ENCODE measurements around the gene ASXL2. TPM values are rescaled to one million over a fixed set of nuclear protein-coding genes. Genes with fewer than 3 reads are reported as not detected.

The ASXL2 gene
- total and polyA plus RNA-seq, 2 of the 13 experiments (the other 11 are each of a cell fraction or from before 2014, with no cell fraction given): 12.1 to 19.2 TPM

DNA sequence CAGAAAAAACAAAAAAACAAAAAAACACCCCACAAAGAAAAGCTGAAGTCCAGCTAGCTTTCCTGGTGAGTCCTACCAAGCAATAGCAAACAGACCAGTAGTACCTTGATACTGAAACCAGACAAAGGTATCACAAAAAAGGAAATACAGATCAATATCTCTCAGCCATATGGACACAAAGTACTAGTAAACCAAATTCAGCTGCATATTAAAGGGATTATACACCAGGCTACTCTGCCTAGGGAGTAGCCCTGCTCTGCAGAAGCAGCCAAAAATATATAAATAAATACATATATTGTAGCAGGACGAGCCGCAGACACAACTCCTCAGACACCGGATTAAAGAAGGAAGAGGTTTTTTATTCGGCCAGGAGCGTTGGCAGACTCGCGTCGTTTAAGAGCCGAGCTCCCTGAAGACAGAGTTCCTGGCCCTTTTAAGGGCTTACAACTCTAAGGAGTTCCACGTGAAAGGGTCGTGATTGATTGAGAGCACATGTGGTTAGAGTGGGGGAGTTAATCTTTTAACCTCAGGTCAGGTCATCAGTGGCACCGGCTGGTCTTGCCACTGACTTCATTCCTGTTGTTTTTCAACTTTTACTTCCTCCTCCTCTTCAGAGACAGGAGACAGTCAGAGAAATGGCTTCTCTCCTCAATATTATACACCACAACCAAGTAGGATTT is 166.5 kb downstream of the ASXL2 start:
- no peak overlapping the region for H2AFZ ChIP-seq (ENCODE audit: low read length)
- ChIA-PET CTCF (ENCODE audit: low intra/inter-chr PET ratio, low total read pairs) (no interaction called here), POLR2A (no interaction called here)
- TF ChIP-seq ZNF441 (CRISPR knock-in tag; IDR thresholded peaks at IDR 0.05; ENCODE audit: borderline replicate concordance) (0 out of 2 replicates have a peak, but pooled peaks have one; percentile 36), PPARG (CRISPR knock-in tag; conservative IDR thresholded peaks at IDR 0.05) (no peak), ZNF331 (CRISPR knock-in tag; IDR thresholded peaks at IDR 0.05) (no peak), HNRNPUL1 (IDR thresholded peaks at IDR 0.05; ENCODE audit: low read depth, low read length) (no peak), ZNF780A (CRISPR knock-in tag; IDR thresholded peaks at IDR 0.05) (no peak), ELF3 (CRISPR knock-in tag; IDR thresholded peaks at IDR 0.05) (peak; percentile 93), ZNF264 (CRISPR knock-in tag; IDR thresholded peaks at IDR 0.05) (0 out of 2 replicates have a peak, but pooled peaks have one; percentile 19), ZNF432 (CRISPR knock-in tag; IDR thresholded peaks at IDR 0.05; ENCODE audit: borderline replicate concordance) (no peak), NR2F6 (IDR thresholded peaks at IDR 0.05) (0 out of 2 replicates have a peak, but pooled peaks have one; percentile 19), NR2F6 (CRISPR knock-in tag; IDR thresholded peaks at IDR 0.05) (no peak), RARA (CRISPR knock-in tag; IDR thresholded peaks at IDR 0.05) (peak; percentile 42), MAFG (CRISPR knock-in tag; IDR thresholded peaks at IDR 0.05) (no peak), ZNF274 (CRISPR knock-in tag; IDR thresholded peaks at IDR 0.05) (no peak), YEATS4 (CRISPR knock-in tag; IDR thresholded peaks at IDR 0.05; ENCODE audit: borderline replicate concordance) (peak; percentile 28; the same call in 1 of the 2 replicates), SOX6 (IDR thresholded peaks at IDR 0.05) (no peak), SOX6 (CRISPR knock-in tag; IDR thresholded peaks at IDR 0.05) (0 out of 2 replicates have a peak, but pooled peaks have one; percentile 24)
- TF ChIP-seq, protein P1, sequence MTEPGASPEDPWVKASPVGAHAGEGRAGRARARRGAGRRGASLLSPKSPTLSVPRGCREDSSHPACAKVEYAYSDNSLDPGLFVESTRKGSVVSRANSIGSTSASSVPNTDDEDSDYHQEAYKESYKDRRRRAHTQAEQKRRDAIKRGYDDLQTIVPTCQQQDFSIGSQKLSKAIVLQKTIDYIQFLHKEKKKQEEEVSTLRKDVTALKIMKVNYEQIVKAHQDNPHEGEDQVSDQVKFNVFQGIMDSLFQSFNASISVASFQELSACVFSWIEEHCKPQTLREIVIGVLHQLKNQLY (CRISPR knock-in tag; IDR thresholded peaks at IDR 0.05): peak; percentile 72; the same call in 1 of the 2 replicates
- TF ChIP-seq, protein P2, sequence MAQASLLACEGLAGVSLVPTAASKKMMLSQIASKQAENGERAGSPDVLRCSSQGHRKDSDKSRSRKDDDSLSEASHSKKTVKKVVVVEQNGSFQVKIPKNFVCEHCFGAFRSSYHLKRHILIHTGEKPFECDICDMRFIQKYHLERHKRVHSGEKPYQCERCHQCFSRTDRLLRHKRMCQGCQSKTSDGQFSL (CRISPR knock-in tag; IDR thresholded peaks at IDR 0.05): no peak
- TF ChIP-seq, protein P3, sequence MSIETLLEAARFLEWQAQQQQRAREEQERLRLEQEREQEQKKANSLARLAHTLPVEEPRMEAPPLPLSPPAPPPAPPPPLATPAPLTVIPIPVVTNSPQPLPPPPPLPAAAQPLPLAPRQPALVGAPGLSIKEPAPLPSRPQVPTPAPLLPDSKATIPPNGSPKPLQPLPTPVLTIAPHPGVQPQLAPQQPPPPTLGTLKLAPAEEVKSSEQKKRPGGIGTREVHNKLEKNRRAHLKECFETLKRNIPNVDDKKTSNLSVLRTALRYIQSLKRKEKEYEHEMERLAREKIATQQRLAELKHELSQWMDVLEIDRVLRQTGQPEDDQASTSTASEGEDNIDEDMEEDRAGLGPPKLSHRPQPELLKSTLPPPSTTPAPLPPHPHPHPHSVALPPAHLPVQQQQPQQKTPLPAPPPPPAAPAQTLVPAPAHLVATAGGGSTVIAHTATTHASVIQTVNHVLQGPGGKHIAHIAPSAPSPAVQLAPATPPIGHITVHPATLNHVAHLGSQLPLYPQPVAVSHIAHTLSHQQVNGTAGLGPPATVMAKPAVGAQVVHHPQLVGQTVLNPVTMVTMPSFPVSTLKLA (IDR thresholded peaks at IDR 0.05): peak; percentile 69; the same call in 1 of the 2 replicates
- TF ChIP-seq, protein P4, sequence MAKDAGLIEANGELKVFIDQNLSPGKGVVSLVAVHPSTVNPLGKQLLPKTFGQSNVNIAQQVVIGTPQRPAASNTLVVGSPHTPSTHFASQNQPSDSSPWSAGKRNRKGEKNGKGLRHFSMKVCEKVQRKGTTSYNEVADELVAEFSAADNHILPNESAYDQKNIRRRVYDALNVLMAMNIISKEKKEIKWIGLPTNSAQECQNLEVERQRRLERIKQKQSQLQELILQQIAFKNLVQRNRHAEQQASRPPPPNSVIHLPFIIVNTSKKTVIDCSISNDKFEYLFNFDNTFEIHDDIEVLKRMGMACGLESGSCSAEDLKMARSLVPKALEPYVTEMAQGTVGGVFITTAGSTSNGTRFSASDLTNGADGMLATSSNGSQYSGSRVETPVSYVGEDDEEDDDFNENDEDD (CRISPR knock-in tag; IDR thresholded peaks at IDR 0.05; ENCODE audit: borderline replicate concordance): no peak
- TF ChIP-seq, protein P5, sequence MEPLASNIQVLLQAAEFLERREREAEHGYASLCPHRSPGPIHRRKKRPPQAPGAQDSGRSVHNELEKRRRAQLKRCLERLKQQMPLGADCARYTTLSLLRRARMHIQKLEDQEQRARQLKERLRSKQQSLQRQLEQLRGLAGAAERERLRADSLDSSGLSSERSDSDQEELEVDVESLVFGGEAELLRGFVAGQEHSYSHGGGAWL (CRISPR knock-in tag; IDR thresholded peaks at IDR 0.05): no peak
- peaks cover 64% of the 10 kb centered on the region for H3K4me1 ChIP-seq (ENCODE audit: insufficient read depth, low read length)
- ATAC-seq (no peak), DNase-seq (ENCODE audit: low spot score) (no peak), FAIRE-seq (no peak)
- no peak overlapping the region for H3K9ac ChIP-seq (ENCODE audit: insufficient read depth, low read depth, low read length)
- H3K79me2 ChIP-seq (ENCODE audit: insufficient read depth, low read length): no peaks in the 10 kb centered on the region
- in situ Hi-C loops (cut with HindIII; ENCODE audit: extremely low pct_ligation_motif_present, low pct_unique_long_range_greater_than_20kb) (no loop called here), intact Hi-C loops (cut with micrococcal nuclease; ENCODE audit: unreplicated experiment) (no loop called here)
- no peak overlapping the region for H3K27ac ChIP-seq (ENCODE audit: extremely low read length, insufficient read depth, low read length)
- no TSS peak for BruUV-seq (replicated peaks)
- H3K27me3 ChIP-seq (ENCODE audit: control insufficient read depth in 1 of 2, insufficient read depth in 2 of 2, low read length in 2 of 2): no peaks in the 10 kb centered on the region; a peak in 1 of 5 replicates
- no peaks in the 10 kb centered on the region for H4K20me1 ChIP-seq (ENCODE audit: insufficient read depth, low read length)
- peak overlapping the region; percentile 29; the same call in 1 of the 2 replicates for H3K4me2 ChIP-seq (ENCODE audit: low read depth, low read length)
- no peaks in the 10 kb centered on the region for H3K9me3 ChIP-seq (ENCODE audit: low read length)
- H3K36me3 ChIP-seq (replicated peaks in 1 of 2; ENCODE audit: control insufficient read depth in 1 of 2, insufficient read depth in 2 of 2, low read length in 2 of 2): no peaks in the 10 kb centered on the region
- 55% methylated on average over 12 of the region's 12 CpGs for WGBS (ENCODE audit: low lambda C conversion rate)
- H3K4me3 ChIP-seq (replicated peaks in 1 of 3; ENCODE audit: insufficient read depth in 1 of 3, low read depth in 2 of 3, low read length in 3 of 3): no peak overlapping the region
